Pancreas (tissue), 10 donors: Measurements from ENCODE around the gene ARHGAP6. TPM values are rescaled to one million over a fixed set of nuclear protein-coding genes. Genes with fewer than 3 reads are reported as not detected.

Experiments
- ATAC-seq, 4 donors: fragments of 200-7000 bp; cut with Tn5 transposase; one replicate each; pipeline versions ENCODE4 v1.8.0 to v1.9.1; 2020; ENCODE audit warnings: mild to moderate bottlenecking in 4 of 4, moderate library complexity in 4 of 4
- DNase-seq, 6 donors: peaks; one replicate each; pipeline ENCODE4 v3.0.0-alpha.2; 2020
- FAIRE-seq: peaks from 2 replicates; lab custom pipeline; 2012; peaks lifted over from hg19 to GRCh38; lab: Jason Lieb, UNC
- H3K27ac ChIP-seq, 4 donors: fragments of 200-600 bp; sonication (generic); 1 replicate in 3 of 4; 2 replicates in 1 of 4; pipeline versions ENCODE4 v1.5.0 to v1.8.0; 2020
- H3K27me3 ChIP-seq, 4 donors: fragments of 200-600 bp; one replicate each; pipeline ENCODE4 v1.8.0; 2021
- H3K36me3 ChIP-seq, 3 donors: fragments of 200-600 bp; sonication (generic) in 1 of 3; one replicate each; pipeline versions ENCODE4 v1.5.0 to v1.8.0; 2020 to 2021
- H3K4me1 ChIP-seq, 3 donors: fragments of 200-600 bp; one replicate each; pipeline ENCODE4 v1.8.0; 2021
- H3K4me3 ChIP-seq, 4 donors: fragments of 200-600 bp; sonication (generic) in 2 of 4; one replicate each; pipeline versions ENCODE4 v1.5.0 to v1.8.0; 2020 to 2021
- H3K9me3 ChIP-seq, 4 donors: fragments of 200-600 bp; one replicate each; pipeline ENCODE4 v1.8.0; 2021
- WGBS, 2 donors: extraction: QIAGEN DNeasy Blood & Tissue Kit; methylation state at CpG; one replicate each; pipeline ENCODE4 v1.1.7; 2013; 5-methylcytosine and 5-hydroxymethylcytosine counted together
- intact Hi-C, 3 donors: fragments of 100-400 bp; cut with DNase I; formaldehyde crosslinking; loops; one replicate each; pipeline versions ENCODE4 v1.11.1 to v1.14.2; 2022
- polyA plus RNA-seq, 2 donors: library from polyadenylated mRNA; stranded (reverse); fragments of 200-250 nt; gene quantifications; one replicate each; pipeline ENCODE4 v1.2.3, GENCODE V29; 2013
- total RNA-seq, 6 donors: library from RNA; stranded (reverse); fragmentation: NEBNext Ultra II Directional in 4 of 6; extraction: Animal tissue kit (Norgen Biotek cat#: 25700) in 4 of 6; gene quantifications; one replicate each; pipeline versions ENCODE4 v1.2.1 to v1.2.4, GENCODE V29; 2021 to 2023
- TF ChIP-seq, protein P1 (sequence below), 4 donors: fragments of 200-600 bp; sonication (generic) in 3 of 4; IDR thresholded peaks; one replicate each; pipeline versions ENCODE4 v1.5.0 to v1.8.0; 2021; ENCODE audit warnings: antibody characterized with exemption in 4 of 4
- donor health status: healthy with polysubstance abuse.
- donor health status: DM: no; HTN: no; CAD: no; lungs with moderate emphysema.
- donor health status: DM: no; HTN: no; CAD: no.
- donor health status: control.
- donor health status: control.
- donor health status: Bipolar disorder and iron deficiency.
- donor health status: DM: yes; HTN: yes; CAD: no.
- donor health status: DM: no; HTN: no; CAD: no.
- donor health status: DM: no; HTN: no; CAD: no.
- donor health status: DM: yes; HTN: yes; CAD: no.

The ARHGAP6 gene
- total and polyA plus RNA-seq, 8 donors = 0.79 to 3.3 (median 1.1) TPM

DNA sequence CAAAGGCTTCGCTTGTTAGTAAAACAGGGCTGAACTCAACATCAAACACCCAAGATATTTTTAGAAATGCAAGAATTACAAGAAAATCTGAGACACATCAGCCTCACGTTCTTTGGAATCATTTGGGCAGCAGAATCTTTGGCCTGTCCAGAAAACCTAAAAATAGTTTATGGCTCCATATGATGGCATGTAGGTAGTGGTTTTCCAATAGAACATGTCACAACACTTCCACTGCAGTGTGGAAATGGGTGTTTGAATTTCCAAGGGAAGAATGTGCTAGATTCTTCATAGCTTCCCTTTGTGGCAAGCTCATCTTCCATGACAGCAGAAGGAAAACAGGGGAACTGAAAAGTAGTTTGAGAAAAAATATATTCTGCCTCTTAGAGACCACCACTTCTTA, 118.8 kb downstream of the ARHGAP6 start:
- Histone ChIP-seq H3K36me3 (no peaks in the 10 kb centered on the region), H3K27me3 (peaks cover 0 to 4% (median 2%) of the 10 kb centered on the region in 4 donors), H3K4me1 (no peaks in the 10 kb centered on the region), H3K27ac (no peak overlapping the region), H3K4me3 (no peak overlapping the region), H3K9me3 (no peaks in the 10 kb centered on the region)
- DNase-seq = no peak
- intact Hi-C loops = no loop called here
- TF ChIP-seq, protein P1, sequence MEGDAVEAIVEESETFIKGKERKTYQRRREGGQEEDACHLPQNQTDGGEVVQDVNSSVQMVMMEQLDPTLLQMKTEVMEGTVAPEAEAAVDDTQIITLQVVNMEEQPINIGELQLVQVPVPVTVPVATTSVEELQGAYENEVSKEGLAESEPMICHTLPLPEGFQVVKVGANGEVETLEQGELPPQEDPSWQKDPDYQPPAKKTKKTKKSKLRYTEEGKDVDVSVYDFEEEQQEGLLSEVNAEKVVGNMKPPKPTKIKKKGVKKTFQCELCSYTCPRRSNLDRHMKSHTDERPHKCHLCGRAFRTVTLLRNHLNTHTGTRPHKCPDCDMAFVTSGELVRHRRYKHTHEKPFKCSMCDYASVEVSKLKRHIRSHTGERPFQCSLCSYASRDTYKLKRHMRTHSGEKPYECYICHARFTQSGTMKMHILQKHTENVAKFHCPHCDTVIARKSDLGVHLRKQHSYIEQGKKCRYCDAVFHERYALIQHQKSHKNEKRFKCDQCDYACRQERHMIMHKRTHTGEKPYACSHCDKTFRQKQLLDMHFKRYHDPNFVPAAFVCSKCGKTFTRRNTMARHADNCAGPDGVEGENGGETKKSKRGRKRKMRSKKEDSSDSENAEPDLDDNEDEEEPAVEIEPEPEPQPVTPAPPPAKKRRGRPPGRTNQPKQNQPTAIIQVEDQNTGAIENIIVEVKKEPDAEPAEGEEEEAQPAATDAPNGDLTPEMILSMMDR (IDR thresholded peaks at IDR 0.05) = no peak
- WGBS, 2 donors = 53 to 58% methylated on average over 2 of the region's 2 CpGs
- ATAC-seq = no peak
- no peak for FAIRE-seq

DNA sequence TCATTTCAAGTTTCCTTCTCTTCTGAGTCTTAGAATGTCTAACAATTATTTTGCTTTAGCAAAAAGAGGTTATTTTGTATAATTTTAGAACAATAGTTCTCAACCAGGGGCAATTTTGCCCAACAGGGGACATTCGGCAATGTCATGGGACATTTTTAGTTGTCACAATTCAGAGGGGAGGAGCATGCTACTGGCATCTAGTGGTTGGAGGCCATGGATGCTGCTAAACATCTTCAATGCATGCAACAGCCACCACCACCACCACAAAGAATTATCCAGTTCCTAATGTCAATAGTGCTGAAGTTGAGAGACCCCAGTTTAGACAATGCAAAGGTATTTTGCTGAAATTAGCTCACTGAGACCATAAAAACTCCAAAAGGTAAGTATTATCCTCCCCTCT, 122.5 kb downstream of the ARHGAP6 start:
- Histone ChIP-seq H3K4me3 (no peak overlapping the region), H3K4me1 (no peaks in the 10 kb centered on the region), H3K27ac (no peak overlapping the region), H3K36me3 (no peaks in the 10 kb centered on the region), H3K9me3 (no peaks in the 10 kb centered on the region), H3K27me3 (peaks cover 0 to 10% (median 0%) of the 10 kb centered on the region in 4 donors)
- ATAC-seq (no peak), DNase-seq (no peak), FAIRE-seq (no peak)
- TF ChIP-seq, protein P1 (IDR thresholded peaks at IDR 0.05) = no peak
- intact Hi-C loops = no loop called here
- 62 to 69% methylated on average over 1 of the region's 1 CpG for WGBS, 2 donors

DNA sequence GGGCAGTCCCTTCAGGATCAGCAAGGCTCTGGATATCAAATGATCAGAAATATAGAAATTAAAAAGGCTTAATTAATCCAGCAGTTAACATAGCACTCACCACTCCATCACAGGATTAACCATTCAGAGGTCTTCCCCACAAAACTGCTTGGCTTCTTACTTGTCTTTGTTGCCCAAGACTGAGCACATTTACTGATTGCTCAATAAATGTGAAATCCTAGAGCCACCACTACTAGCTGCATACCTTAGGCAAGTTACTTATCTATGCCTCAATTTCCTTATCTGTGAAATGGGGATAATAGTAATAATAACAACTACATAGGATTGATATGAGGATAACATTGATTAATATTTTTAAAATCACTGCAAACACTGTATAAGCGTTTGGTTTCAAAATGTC, 124.2 kb downstream of the ARHGAP6 start:
- ATAC-seq (no peak), DNase-seq (no peak), FAIRE-seq (no peak)
- no peak overlapping the region for H3K27ac ChIP-seq
- no peak overlapping the region for H3K4me3 ChIP-seq
- no peaks in the 10 kb centered on the region for H3K9me3 ChIP-seq
- intact Hi-C loops = no loop called here
- peaks cover 0 to 12% (median 0%) of the 10 kb centered on the region in 4 donors for H3K27me3 ChIP-seq
- no peaks in the 10 kb centered on the region for H3K36me3 ChIP-seq
- no peaks in the 10 kb centered on the region for H3K4me1 ChIP-seq
- 43 to 53% methylated on average over 1 of the region's 1 CpG for WGBS, 2 donors
- TF ChIP-seq, protein P1 (IDR thresholded peaks at IDR 0.05) = no peak

DNA sequence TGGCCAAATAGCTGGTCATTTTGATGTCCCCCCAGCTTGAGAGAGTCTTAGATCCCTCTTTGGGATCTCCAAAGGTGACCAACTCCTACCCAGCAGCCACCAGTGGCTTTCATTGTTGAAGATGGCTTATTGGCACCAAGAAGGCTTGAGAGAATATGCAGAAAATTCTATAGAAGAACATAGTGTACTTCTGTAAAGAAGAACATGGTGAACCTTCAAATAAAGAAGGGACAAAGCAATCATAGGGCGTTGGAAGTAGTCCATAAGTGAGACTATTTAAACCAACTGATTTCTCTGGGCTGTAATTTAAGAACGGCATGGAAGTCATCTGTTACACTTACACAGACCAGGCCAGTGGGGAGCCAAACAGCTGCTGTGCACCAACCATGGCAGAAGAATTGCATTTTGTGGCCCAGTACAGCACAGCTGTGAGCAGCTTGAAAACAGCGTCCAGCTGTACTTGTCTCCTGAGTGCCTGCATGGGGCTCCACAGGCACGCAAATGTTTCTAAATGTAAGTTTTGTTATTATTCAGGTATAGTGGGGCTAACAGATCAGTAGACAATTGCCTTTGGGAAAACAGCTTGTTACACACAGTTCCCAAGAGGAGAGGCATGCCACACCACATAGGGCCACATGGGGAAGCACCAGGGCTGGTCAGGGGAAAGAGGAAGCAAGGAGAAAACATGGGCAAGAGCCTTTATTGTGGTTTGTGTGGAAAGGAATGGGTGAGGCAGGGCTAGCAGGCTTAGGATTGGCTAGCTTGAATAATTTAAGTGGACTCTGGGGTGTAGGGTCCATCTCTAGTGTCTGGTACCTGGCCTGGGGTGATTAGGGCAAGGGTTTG, 125.0 kb downstream of the ARHGAP6 start:
- no peak for FAIRE-seq
- no peak for DNase-seq
- Histone ChIP-seq H3K27ac (no peak overlapping the region), H3K9me3 (no peaks in the 10 kb centered on the region), H3K4me3 (no peak overlapping the region), H3K36me3 (no peaks in the 10 kb centered on the region), H3K27me3 (peaks cover 0 to 12% (median 0%) of the 10 kb centered on the region in 4 donors), H3K4me1 (no peaks in the 10 kb centered on the region)
- intact Hi-C loops = no loop called here
- no peak for ATAC-seq
- WGBS, 2 donors = 65 to 72% methylated on average over 4 of the region's 4 CpGs
- TF ChIP-seq, protein P1 (IDR thresholded peaks at IDR 0.05) = no peak

DNA sequence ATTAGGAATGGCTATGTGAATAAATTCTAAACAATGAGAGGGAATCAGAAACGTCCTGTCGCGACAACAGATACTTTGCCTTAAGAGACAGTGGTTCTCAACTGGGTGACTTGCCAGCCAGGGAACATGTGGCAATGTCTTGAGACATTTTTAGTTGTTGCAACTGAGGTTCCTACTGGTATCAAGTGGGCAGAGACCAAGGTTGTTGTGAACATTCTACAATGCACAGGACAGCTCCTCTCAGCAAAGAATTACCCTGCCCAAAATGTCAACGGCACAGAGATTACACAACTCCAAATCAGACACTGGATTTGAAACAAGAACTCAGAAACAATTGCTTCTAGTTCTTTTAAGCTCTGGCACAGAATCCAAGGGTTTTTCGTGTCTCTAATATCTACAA, 128.6 kb downstream of the ARHGAP6 start:
- TF ChIP-seq, protein P1 (IDR thresholded peaks at IDR 0.05) = no peak
- ATAC-seq (no peak), FAIRE-seq (no peak), DNase-seq (no peak)
- Histone ChIP-seq H3K4me1 (no peaks in the 10 kb centered on the region), H3K36me3 (no peaks in the 10 kb centered on the region), H3K27ac (no peak overlapping the region), H3K4me3 (no peak overlapping the region), H3K9me3 (no peaks in the 10 kb centered on the region), H3K27me3 (peaks cover 0 to 12% (median 0%) of the 10 kb centered on the region in 4 donors)
- WGBS, 2 donors = 42 to 44% methylated on average over 5 of the region's 5 CpGs
- intact Hi-C loops = loop anchor here in 2 of 3 donors (5.0 to 10.0 kb wide), 3 partner anchors 188 to 235 kb away; no protein-coding TSS in a partner anchor
